Caco-2 (cell line): ENCODE data around the gene FANCF. TPM values are rescaled to one million over a fixed set of nuclear protein-coding genes. Genes with fewer than 3 reads are reported as not detected.

Experiments
- BruUV-seq: library from RNA; stranded (reverse); fragments of 400-500 nt; replicated peaks from 2 replicates; lab custom pipeline; 2021; lab: Mats Ljungman, UMichigan
- CTCF ChIA-PET: fragments of 300-600 bp; sonication (Branson Sonifier 250); formaldehyde crosslinking; loops from one replicate; lab custom pipeline; 2022; ENCODE audit warnings: antibody characterized with exemption; lab: Charles Lee
- POLR2A ChIA-PET: fragments of 300-600 bp; sonication (Branson Sonifier 250); formaldehyde crosslinking; loops from one replicate; lab custom pipeline; 2022; ENCODE audit warnings: antibody characterized with exemption; lab: Charles Lee
- DNase-seq, 2 experiments: peaks; one replicate each; pipeline versions ENCODE4 v3.0.0 to v3.0.0-alpha.2; 2020 to 2022
- H3K27me3 ChIP-seq: replicated peaks from 2 replicates; pipeline ENCODE4 v1.6.0; 2011; ENCODE audit warnings: low read length; ENCODE audit not compliant: control insufficient read depth, insufficient read depth
- H3K36me3 ChIP-seq: 2 replicates; pipeline ENCODE4 v1.5.1; 2011; ENCODE audit warnings: low read length; ENCODE audit not compliant: control insufficient read depth, insufficient read depth
- H3K4me1 ChIP-seq: fragments of 250-450 bp; sonication (Bioruptor Pico); 2 replicates; pipeline ENCODE4 v1.5.1; 2020; ENCODE audit warnings: mild to moderate bottlenecking
- H3K4me3 ChIP-seq: 2 replicates; pipeline ENCODE4 v1.5.1; 2011; ENCODE audit warnings: low read depth, mild to moderate bottlenecking, control low read depth, low read length
- H3K9me3 ChIP-seq: fragments of 250-450 bp; sonication (Bioruptor Pico); 2 replicates; pipeline ENCODE4 v1.5.1; 2020; ENCODE audit warnings: mild to moderate bottlenecking, moderate library complexity
- H3K27ac Mint-ChIP-seq: one replicate; pipeline ENCODE4 v1.8.0; 2022; ENCODE audit warnings: mixed read lengths; ENCODE audit not compliant: unreplicated experiment
- H3K27me3 Mint-ChIP-seq: one replicate; pipeline ENCODE4 v1.8.0; 2022; ENCODE audit warnings: mixed read lengths; ENCODE audit not compliant: insufficient read depth, unreplicated experiment
- H3K36me3 Mint-ChIP-seq: one replicate; pipeline ENCODE4 v1.8.0; 2022; ENCODE audit warnings: mild to moderate bottlenecking, mixed read lengths; ENCODE audit not compliant: insufficient read depth, unreplicated experiment
- H3K4me1 Mint-ChIP-seq: one replicate; pipeline ENCODE4 v1.8.0; 2022; ENCODE audit warnings: low read depth, mixed read lengths; ENCODE audit not compliant: unreplicated experiment
- H3K4me3 Mint-ChIP-seq: one replicate; pipeline ENCODE4 v1.8.0; 2022; ENCODE audit warnings: mild to moderate bottlenecking, moderate library complexity, mixed read lengths; ENCODE audit not compliant: unreplicated experiment
- H3K9me3 Mint-ChIP-seq: one replicate; pipeline ENCODE4 v1.8.0; 2022; ENCODE audit warnings: mixed read lengths; ENCODE audit not compliant: unreplicated experiment
- intact Hi-C: fragments of 100-400 bp; cut with micrococcal nuclease; formaldehyde crosslinking; loops from one replicate; pipeline ENCODE4 v1.10.0; 2022; ENCODE audit not compliant: unreplicated experiment
- total RNA-seq: library from RNA; stranded (reverse); gene quantifications from 2 replicates; pipeline ENCODE4 v1.2.3, GENCODE V29; 2022
- TF ChIP-seq, protein P1 (sequence below), 2 experiments: fragments of 200-600 bp in 1 of 2; IDR thresholded peaks; 1 replicate in 1 of 2; 2 replicates in 1 of 2; pipeline versions ENCODE4 v1.5.1 to v1.8.0; 2011 to 2022; ENCODE audit warnings: antibody characterized with exemption in 1 of 2, control low read depth in 1 of 2, inconsistent platforms in 1 of 2, low read depth in 1 of 2, low read length in 1 of 2, mild to moderate bottlenecking in 1 of 2, moderate library complexity in 1 of 2; ENCODE audit not compliant: insufficient read depth in 1 of 2, severe bottlenecking in 1 of 2, unreplicated experiment in 1 of 2

Gene FANCF
- total RNA-seq, 1 experiment from 2014 or later = 13.8 TPM

DNA sequence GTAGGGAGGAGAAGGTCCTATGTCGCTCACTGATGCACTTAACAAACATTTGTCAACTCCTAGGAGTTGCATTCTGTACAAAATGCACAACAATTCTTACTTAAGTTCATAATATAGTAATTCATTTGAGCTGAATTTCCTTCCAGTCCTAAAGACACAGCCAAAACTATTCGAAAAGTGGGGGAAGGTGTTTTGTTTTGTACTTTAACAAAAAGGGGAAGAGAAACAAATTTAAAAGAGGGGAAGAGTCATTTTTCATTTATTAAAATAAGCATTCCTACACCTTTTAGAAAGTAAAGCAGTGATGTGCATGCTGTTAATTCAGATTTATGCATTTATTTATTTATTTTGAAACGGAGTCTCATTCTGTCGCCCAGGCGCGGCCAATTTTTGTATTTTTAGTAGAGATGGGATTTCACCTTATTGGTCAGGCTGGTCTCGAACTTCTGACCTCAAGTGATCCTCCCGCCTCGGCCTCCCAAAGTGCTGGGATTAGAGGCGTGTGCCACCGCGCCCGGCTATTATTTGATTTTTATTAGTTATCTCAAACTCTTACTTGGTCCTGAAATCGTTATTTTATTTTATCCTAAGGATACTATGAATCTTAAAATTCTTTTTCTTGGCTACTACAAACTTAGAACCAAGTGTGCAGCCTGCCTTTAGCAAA lies 1.1 kb upstream of the FANCF start:
- no peak for DNase-seq
- Mint-ChIP-seq H3K4me3 (peak overlapping the region; percentile 97), H3K4me1 (no peaks in the 10 kb centered on the region), H3K9me3 (no peaks in the 10 kb centered on the region), H3K27me3 (no peaks in the 10 kb centered on the region), H3K36me3 (peaks cover 16% of the 10 kb centered on the region), H3K27ac (peak overlapping the region; percentile 99)
- H3K4me1 ChIP-seq = peaks cover 7% of the 10 kb centered on the region; the same call in 1 of the 2 replicates
- TF ChIP-seq, protein P1, sequence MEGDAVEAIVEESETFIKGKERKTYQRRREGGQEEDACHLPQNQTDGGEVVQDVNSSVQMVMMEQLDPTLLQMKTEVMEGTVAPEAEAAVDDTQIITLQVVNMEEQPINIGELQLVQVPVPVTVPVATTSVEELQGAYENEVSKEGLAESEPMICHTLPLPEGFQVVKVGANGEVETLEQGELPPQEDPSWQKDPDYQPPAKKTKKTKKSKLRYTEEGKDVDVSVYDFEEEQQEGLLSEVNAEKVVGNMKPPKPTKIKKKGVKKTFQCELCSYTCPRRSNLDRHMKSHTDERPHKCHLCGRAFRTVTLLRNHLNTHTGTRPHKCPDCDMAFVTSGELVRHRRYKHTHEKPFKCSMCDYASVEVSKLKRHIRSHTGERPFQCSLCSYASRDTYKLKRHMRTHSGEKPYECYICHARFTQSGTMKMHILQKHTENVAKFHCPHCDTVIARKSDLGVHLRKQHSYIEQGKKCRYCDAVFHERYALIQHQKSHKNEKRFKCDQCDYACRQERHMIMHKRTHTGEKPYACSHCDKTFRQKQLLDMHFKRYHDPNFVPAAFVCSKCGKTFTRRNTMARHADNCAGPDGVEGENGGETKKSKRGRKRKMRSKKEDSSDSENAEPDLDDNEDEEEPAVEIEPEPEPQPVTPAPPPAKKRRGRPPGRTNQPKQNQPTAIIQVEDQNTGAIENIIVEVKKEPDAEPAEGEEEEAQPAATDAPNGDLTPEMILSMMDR (IDR thresholded peaks at IDR 0.05; ENCODE audit: insufficient read depth in 1 of 2, low read depth in 1 of 2, low read length in 1 of 2, severe bottlenecking in 1 of 2, unreplicated experiment in 1 of 2) = no peak
- POLR2A ChIA-PET = no interaction called here
- CTCF ChIA-PET = interaction anchor here (2.0 kb wide), 1 partner anchor 8 kb away, joined by 12 read pairs; no protein-coding TSS in a partner anchor
- no peaks in the 10 kb centered on the region for H3K36me3 ChIP-seq
- no peaks in the 10 kb centered on the region for H3K9me3 ChIP-seq
- H3K4me3 ChIP-seq = peak overlapping the region; percentile 88
- no peaks in the 10 kb centered on the region for H3K27me3 ChIP-seq
- intact Hi-C loops = no loop called here
- BruUV-seq = no TSS peak

DNA sequence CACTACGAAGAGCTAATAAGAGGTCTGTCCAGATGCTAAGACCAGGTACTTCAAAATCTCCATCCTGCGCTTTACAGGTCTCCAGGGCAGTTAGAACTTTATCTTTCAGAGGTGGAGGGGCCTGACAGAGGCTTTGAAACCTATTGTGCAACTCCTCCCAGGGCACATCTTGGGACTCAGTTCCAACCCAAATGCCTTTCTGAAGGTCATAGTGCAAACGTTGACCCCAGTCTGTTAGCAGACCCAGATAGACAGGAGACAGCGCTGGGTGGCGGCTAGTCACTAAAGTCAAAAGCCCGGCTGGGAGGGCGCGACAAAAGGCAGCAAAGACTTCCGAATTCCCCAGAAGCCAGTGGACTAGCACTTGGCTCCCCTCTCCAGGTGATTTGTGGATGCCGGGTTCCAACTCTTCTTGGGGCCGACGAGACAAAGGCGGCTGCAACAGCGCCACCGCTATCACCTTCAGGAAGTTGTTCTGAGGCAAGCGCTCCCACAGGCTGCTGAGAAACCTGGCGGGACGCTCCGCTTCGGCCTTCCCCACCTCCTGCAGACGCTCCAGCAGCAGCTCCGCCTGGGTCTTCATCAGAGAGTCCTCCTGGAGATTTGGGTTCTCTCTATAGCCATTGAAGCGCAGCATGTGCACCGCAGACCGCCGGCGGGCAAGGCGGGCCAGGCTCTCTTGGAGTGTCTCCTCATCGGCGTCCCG lies 728 bp downstream of the FANCF start:
- Mint-ChIP-seq H3K36me3 (peaks cover 16% of the 10 kb centered on the region), H3K4me3 (peak overlapping the region; percentile 97), H3K27ac (peak overlapping the region; percentile 99), H3K9me3 (no peaks in the 10 kb centered on the region), H3K4me1 (no peaks in the 10 kb centered on the region), H3K27me3 (no peaks in the 10 kb centered on the region)
- CTCF ChIA-PET = interaction anchor here (1.2 to 2.0 kb wide), 3 partner anchors 10 to 205 kb away, joined by 3 to 12 read pairs (median 5); partner anchors contain the start of gene SVIP
- DNase-seq = peak; percentile 84 to 85
- TF ChIP-seq, protein P1 (IDR thresholded peaks at IDR 0.05; ENCODE audit: insufficient read depth in 1 of 2, low read depth in 1 of 2, low read length in 1 of 2, severe bottlenecking in 1 of 2, unreplicated experiment in 1 of 2) = peak; percentile 32 to 75
- no peaks in the 10 kb centered on the region for H3K9me3 ChIP-seq
- POLR2A ChIA-PET = interaction anchor here (1.0 kb wide), 2 partner anchors 10 to 205 kb away, joined by 3 read pairs; partner anchors contain the start of gene SVIP
- H3K36me3 ChIP-seq = no peaks in the 10 kb centered on the region
- H3K4me1 ChIP-seq = peaks cover 7% of the 10 kb centered on the region; the same call in 1 of the 2 replicates
- peak overlapping the region; percentile 88 for H3K4me3 ChIP-seq
- BruUV-seq = no TSS peak
- intact Hi-C loops = loop anchor here (1.0 to 2.0 kb wide), 4 partner anchors 10 to 204 kb away; partner anchors contain the start of genes GAS2 and SVIP
- no peaks in the 10 kb centered on the region for H3K27me3 ChIP-seq

DNA sequence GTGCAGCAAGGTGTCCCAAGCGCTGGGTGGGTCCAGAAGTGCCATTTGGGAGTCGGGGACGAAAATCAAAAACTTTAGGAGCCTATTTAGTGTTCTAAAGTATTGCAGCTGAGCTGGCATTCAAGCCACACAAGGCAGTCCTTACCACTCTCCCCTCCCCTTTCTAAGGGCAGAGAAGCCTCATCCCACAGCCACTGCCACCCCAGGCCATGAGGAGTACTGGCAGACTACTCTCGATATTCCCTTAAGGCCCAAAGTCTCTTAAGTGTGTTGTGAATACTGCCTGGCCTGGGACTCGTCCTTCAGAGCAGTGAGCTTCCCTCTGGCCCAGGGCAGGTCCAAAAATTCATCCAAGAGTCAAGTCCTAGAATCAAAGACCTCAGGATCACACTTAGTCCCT lies 7.8 kb downstream of the FANCF start:
- POLR2A ChIA-PET = no interaction called here
- no peak overlapping the region for H3K4me3 Mint-ChIP-seq
- H3K27me3 Mint-ChIP-seq = no peaks in the 10 kb centered on the region

More for the DNA sequence above, 7.8 kb downstream of the FANCF start:
- no peaks in the 10 kb centered on the region for H3K27me3 ChIP-seq
- H3K4me1 ChIP-seq = no peaks in the 10 kb centered on the region
- 0 out of 2 replicates have a peak, but pooled peaks cover 3% of the 10 kb centered on the region for H3K9me3 ChIP-seq
- DNase-seq = no peak
- H3K4me3 ChIP-seq = no peak overlapping the region
- no peaks in the 10 kb centered on the region for H3K36me3 ChIP-seq
- TF ChIP-seq, protein P1 (IDR thresholded peaks at IDR 0.05; ENCODE audit: insufficient read depth in 1 of 2, low read depth in 1 of 2, low read length in 1 of 2, severe bottlenecking in 1 of 2, unreplicated experiment in 1 of 2) = no peak
- Mint-ChIP-seq H3K9me3 (no peaks in the 10 kb centered on the region), H3K36me3 (no peaks in the 10 kb centered on the region), H3K4me1 (no peaks in the 10 kb centered on the region), H3K27ac (no peak overlapping the region)
- intact Hi-C loops = no loop called here
- CTCF ChIA-PET = no interaction called here
- no TSS peak for BruUV-seq
